Thyroid gland (tissue), 4 donors: ENCODE measurements around the gene TRAP1.

Source experiments
- CTCF ChIP-seq, 6 experiments: fragments of 200-600 bp in 3 of 6; fragments of 450-650 bp in 3 of 6; sonication (generic) in 3 of 6; IDR thresholded peaks; one replicate each; pipeline ENCODE4 v1.5.1; 2016 to 2019; ENCODE audit warnings: antibody characterized with exemption in 6 of 6, mild to moderate bottlenecking in 2 of 6, inconsistent platforms in 1 of 6, moderate library complexity in 1 of 6
- POLR2A ChIP-seq, 2 donors: fragments of 450-650 bp; IDR thresholded peaks; one replicate each; pipeline ENCODE4 v1.6.1; 2017; ENCODE audit warnings: antibody characterized with exemption in 2 of 2, mild to moderate bottlenecking in 2 of 2, moderate library complexity in 1 of 2

- no peak for TF ChIP-seq CTCF (IDR thresholded peaks at IDR 0.05)
- TF ChIP-seq POLR2A (IDR thresholded peaks at IDR 0.05): no peak
Observed at GRCh38 chr16:3687021-3687420, 30.3 kb downstream of the TRAP1 start.
